DOHH2 (cell line): ENCODE results near the gene SUMO1.
"Not testable (repeated sequence)": the region's sequence is repeated elsewhere in the genome, so short reads cannot be mapped to it uniquely, and the experiment has no call there.

Source experiments
- H3F3A ChIP-seq: fragments of 200-600 bp; sonication (generic), shearing (Covaris generic); 2 replicates; pipeline ENCODE4 v1.6.0; 2016; ENCODE audit warnings: antibody characterized with exemption, mild to moderate bottlenecking; ENCODE audit not compliant: control insufficient read depth, insufficient read depth
- H3K27ac ChIP-seq: fragments of 200-600 bp; sonication (generic); 2 replicates; pipeline ENCODE4 v1.5.1; 2014; ENCODE audit warnings: low read depth, mild to moderate bottlenecking, low read length, moderate library complexity
- H3K27me3 ChIP-seq: fragments of 200-600 bp; sonication (generic); 2 replicates; pipeline ENCODE4 v1.6.1; 2014; ENCODE audit warnings: mild to moderate bottlenecking, low read length, mixed read lengths; ENCODE audit not compliant: control insufficient read depth
- H3K36me3 ChIP-seq: fragments of 200-600 bp; sonication (generic); 2 replicates; pipeline ENCODE4 v1.6.1; 2014; ENCODE audit warnings: mild to moderate bottlenecking, low read length, moderate library complexity, mixed read lengths; ENCODE audit not compliant: control insufficient read depth
- H3K4me1 ChIP-seq: fragments of 200-600 bp; sonication (generic); 2 replicates; pipeline ENCODE4 v1.6.1; 2014; ENCODE audit warnings: mild to moderate bottlenecking, low read length, mixed read lengths; ENCODE audit not compliant: control insufficient read depth
- H3K4me2 ChIP-seq: fragments of 200-600 bp; sonication (generic); 2 replicates; pipeline ENCODE4 v1.6.0; 2014; ENCODE audit warnings: mild to moderate bottlenecking, low read length, moderate library complexity
- H3K4me3 ChIP-seq: fragments of 200-600 bp; sonication (generic); 2 replicates; pipeline ENCODE4 v1.5.1; 2014; ENCODE audit warnings: mild to moderate bottlenecking, low read length, mixed read lengths
- H3K79me2 ChIP-seq: fragments of 200-600 bp; sonication (generic); 2 replicates; pipeline ENCODE4 v1.6.1; 2014; ENCODE audit warnings: mild to moderate bottlenecking, low read length, mixed read lengths; ENCODE audit not compliant: control insufficient read depth
- H3K9me2 ChIP-seq: fragments of 200-600 bp; sonication (generic); replicated peaks from 2 replicates; pipeline ENCODE4 v1.6.1; 2014; ENCODE audit warnings: mild to moderate bottlenecking, low read length, mixed read lengths; ENCODE audit not compliant: control insufficient read depth
- H3K9me3 ChIP-seq: fragments of 200-600 bp; sonication (generic); 2 replicates; pipeline ENCODE4 v1.6.1; 2014; ENCODE audit warnings: antibody characterized with exemption, low read length, mixed read lengths; ENCODE audit not compliant: control insufficient read depth, insufficient read depth
- H4K20me1 ChIP-seq: fragments of 200-600 bp; sonication (generic); 2 replicates; pipeline ENCODE4 v1.6.0; 2014; ENCODE audit warnings: low read depth, mild to moderate bottlenecking, antibody characterized with exemption, low read length, moderate library complexity; ENCODE audit not compliant: control insufficient read depth, insufficient read depth
- CTCF ChIP-seq: fragments of 200-600 bp; sonication (generic); IDR thresholded peaks from one replicate; pipeline ENCODE4 v1.5.1; 2014; ENCODE audit warnings: antibody characterized with exemption, mild to moderate bottlenecking, low read depth, low read length; ENCODE audit not compliant: poor library complexity, severe bottlenecking
- EZH2phosphoT487 ChIP-seq: fragments of 200-600 bp; sonication (generic); IDR thresholded peaks from 2 replicates; pipeline ENCODE4 v1.6.1; 2017; ENCODE audit warnings: borderline replicate concordance, mild to moderate bottlenecking, antibody characterized with exemption, low read length, moderate library complexity, mixed read lengths

The SUMO1 gene

GRCh38 chr2:202251494-202251893 lies 13.1 kb upstream of the SUMO1 start:
- H3K36me3 ChIP-seq, result no peaks in the 10 kb centered on the region
- H3K27me3 ChIP-seq, result peaks cover 3% of the 10 kb centered on the region; the same call in 1 of the 2 replicates
- no peak overlapping the region for H3K27ac ChIP-seq
- H3F3A ChIP-seq, result no peaks in the 10 kb centered on the region
- H3K4me1 ChIP-seq, result no peaks in the 10 kb centered on the region
- no peak overlapping the region for H3K4me2 ChIP-seq
- no peaks in the 10 kb centered on the region for H4K20me1 ChIP-seq
- H3K4me3 ChIP-seq, result no peak overlapping the region
- no peaks in the 10 kb centered on the region for H3K9me3 ChIP-seq
- TF ChIP-seq CTCF (no peak), EZH2phosphoT487 (no peak)
- no peaks in the 10 kb centered on the region for H3K79me2 ChIP-seq
- no peaks in the 10 kb centered on the region for H3K9me2 ChIP-seq

GRCh38 chr2:202249521-202250253 lies 11.3 kb upstream of the SUMO1 start:
- Histone ChIP-seq H3K27ac (no peak overlapping the region), H3K9me2 (no peaks in the 10 kb centered on the region), H3K4me2 (no peak overlapping the region), H3F3A (no peaks in the 10 kb centered on the region), H3K4me3 (no peak overlapping the region), H3K36me3 (no peaks in the 10 kb centered on the region), H3K79me2 (no peaks in the 10 kb centered on the region), H3K27me3 (peaks cover 3% of the 10 kb centered on the region; the same call in 1 of the 2 replicates), H3K4me1 (no peaks in the 10 kb centered on the region), H3K9me3 (no peaks in the 10 kb centered on the region), H4K20me1 (no peaks in the 10 kb centered on the region)
- TF ChIP-seq EZH2phosphoT487 (no peak), CTCF (no peak)

- H3F3A ChIP-seq, H3K36me3 ChIP-seq, H3K4me3 ChIP-seq, H3K27me3 ChIP-seq, H3K9me2 ChIP-seq, H3K4me2 ChIP-seq, H3K9me3 ChIP-seq, H3K4me1 ChIP-seq, H3K27ac ChIP-seq, H4K20me1 ChIP-seq, H3K79me2 ChIP-seq: not testable (repeated sequence)
Observed at GRCh38 chr2:202247710-202248109, 9.3 kb upstream of the SUMO1 start.

- TF ChIP-seq EZH2phosphoT487 (no peak), CTCF (no peak)
- peak overlapping the region; percentile 99 for H3K4me2 ChIP-seq
- peaks cover 60% of the 10 kb centered on the region for H3K79me2 ChIP-seq
- peak overlapping the region; percentile 54 for H3K27ac ChIP-seq
- H3K4me3 ChIP-seq, result peak overlapping the region; percentile 93
- H3K36me3 ChIP-seq, result peaks cover 23% of the 10 kb centered on the region
- peaks cover 17% of the 10 kb centered on the region for H4K20me1 ChIP-seq
- peaks cover 21% of the 10 kb centered on the region for H3K4me1 ChIP-seq
- H3F3A ChIP-seq, result no peaks in the 10 kb centered on the region
- H3K27me3 ChIP-seq, result no peaks in the 10 kb centered on the region
- no peaks in the 10 kb centered on the region for H3K9me2 ChIP-seq
- no peaks in the 10 kb centered on the region for H3K9me3 ChIP-seq
Observed at GRCh38 chr2:202237787-202238233, 587 bp downstream of the SUMO1 start.
